Prostate gland (tissue), 2 donors: ENCODE data around the gene SYNJ2. TPM values are rescaled to one million over a fixed set of nuclear protein-coding genes. Genes with fewer than 3 reads are reported as not detected.

Experiments used
- DNase-seq: peaks from one replicate; pipeline ENCODE4 v3.0.0-alpha.2; 2019; ENCODE audit warnings: low spot score
- H3K27ac ChIP-seq, 2 donors: fragments of 200-600 bp; sonication (generic); 2 replicates each; pipeline ENCODE4 v1.5.1; 2017 to 2019
- H3K27me3 ChIP-seq: fragments of 200-600 bp; sonication (generic); replicated peaks from 2 replicates; pipeline ENCODE4 v1.5.1; 2019; ENCODE audit not compliant: insufficient read depth
- H3K36me3 ChIP-seq, 2 donors: fragments of 200-600 bp; sonication (generic); 1 replicate in 1 of 2; 2 replicates in 1 of 2; pipeline versions ENCODE4 v1.5.1 to v1.8.1; 2017 to 2019
- H3K4me1 ChIP-seq: fragments of 200-600 bp; sonication (generic); replicated peaks from 2 replicates; pipeline ENCODE4 v1.5.1; 2019
- H3K4me3 ChIP-seq, 2 donors: fragments of 200-600 bp; sonication (generic); 2 replicates each; pipeline ENCODE4 v1.5.1; 2017 to 2019
- H3K9me3 ChIP-seq: fragments of 200-600 bp; sonication (generic); 2 replicates; pipeline ENCODE4 v1.5.1; 2017
- POLR2A ChIP-seq: fragments of 450-650 bp; IDR thresholded peaks from one replicate; pipeline ENCODE4 v1.6.1; 2016; ENCODE audit warnings: antibody characterized with exemption, mild to moderate bottlenecking
- POLR2AphosphoS5 ChIP-seq: sonication (generic); formaldehyde crosslinking; IDR thresholded peaks from one replicate; pipeline ENCODE4 v1.6.1; 2017; ENCODE audit warnings: antibody characterized with exemption
- WGBS: methylation state at CpG from one replicate; pipeline ENCODE4 v1.1.5; 2018; 5-methylcytosine and 5-hydroxymethylcytosine counted together
- intact Hi-C: fragments of 100-400 bp; cut with DNase I; formaldehyde crosslinking; loops from one replicate; pipeline ENCODE4 v1.14.2; 2022
- total RNA-seq, 2 donors: library from RNA; depleted of rRNA; stranded (reverse); fragments of >200 nt; gene quantifications; one replicate each; pipeline ENCODE4 v1.1.0, GENCODE V29; 2016
- TF ChIP-seq, protein P1 (sequence below), 4 experiments: fragments of 200-600 bp in 2 of 4; fragments of 450-650 bp in 2 of 4; sonication (generic) in 2 of 4; IDR thresholded peaks; 1 replicate in 3 of 4; 2 replicates in 1 of 4; pipeline ENCODE4 v1.5.1; 2016 to 2019; ENCODE audit warnings: antibody characterized with exemption in 4 of 4, mild to moderate bottlenecking in 2 of 4, moderate library complexity in 2 of 4

Gene SYNJ2
- total RNA-seq, 2 donors from 2014 or later: 19.7 to 19.9 TPM

DNA sequence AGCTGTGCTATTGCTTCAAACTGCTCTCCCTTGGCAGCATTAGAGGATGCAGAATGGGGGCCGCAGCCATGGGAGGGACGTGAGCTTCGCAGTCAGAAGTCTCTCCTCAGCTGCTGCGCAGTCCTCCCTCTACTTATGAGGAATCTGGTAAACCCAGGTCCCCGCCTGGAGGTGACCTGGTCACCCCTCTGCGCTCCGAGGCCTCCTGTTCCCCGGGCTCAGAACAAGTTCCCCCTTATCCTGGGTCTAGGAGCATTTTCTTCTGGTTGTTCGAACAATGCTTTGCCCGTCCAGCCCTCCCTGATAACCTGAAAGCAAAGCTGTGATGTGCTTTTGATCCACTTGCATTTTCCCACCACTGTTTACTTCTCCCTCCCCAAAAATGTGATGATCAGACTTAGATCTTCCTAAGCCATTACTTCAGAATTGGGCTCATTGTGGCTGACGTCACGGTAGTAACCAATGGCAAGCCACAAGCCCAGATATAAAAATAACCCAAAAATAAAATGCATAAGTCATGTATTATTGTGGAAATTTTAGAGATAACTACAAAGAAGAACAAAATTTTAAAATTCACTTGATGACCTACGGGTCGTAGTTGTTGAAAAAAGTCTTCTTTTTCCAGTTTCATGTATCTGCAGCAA, 105.7 kb downstream of the SYNJ2 start:
- no peak overlapping the region for H3K27ac ChIP-seq
- peaks cover 0 to 4% of the 10 kb centered on the region in 2 donors for H3K36me3 ChIP-seq
- WGBS: 87% methylated on average over 14 of the region's 14 CpGs
- no peaks in the 10 kb centered on the region for H3K27me3 ChIP-seq
- intact Hi-C loops: no loop called here
- DNase-seq: no peak
- no peaks in the 10 kb centered on the region for H3K9me3 ChIP-seq
- H3K4me3 ChIP-seq: no peak overlapping the region
- TF ChIP-seq, protein P1, sequence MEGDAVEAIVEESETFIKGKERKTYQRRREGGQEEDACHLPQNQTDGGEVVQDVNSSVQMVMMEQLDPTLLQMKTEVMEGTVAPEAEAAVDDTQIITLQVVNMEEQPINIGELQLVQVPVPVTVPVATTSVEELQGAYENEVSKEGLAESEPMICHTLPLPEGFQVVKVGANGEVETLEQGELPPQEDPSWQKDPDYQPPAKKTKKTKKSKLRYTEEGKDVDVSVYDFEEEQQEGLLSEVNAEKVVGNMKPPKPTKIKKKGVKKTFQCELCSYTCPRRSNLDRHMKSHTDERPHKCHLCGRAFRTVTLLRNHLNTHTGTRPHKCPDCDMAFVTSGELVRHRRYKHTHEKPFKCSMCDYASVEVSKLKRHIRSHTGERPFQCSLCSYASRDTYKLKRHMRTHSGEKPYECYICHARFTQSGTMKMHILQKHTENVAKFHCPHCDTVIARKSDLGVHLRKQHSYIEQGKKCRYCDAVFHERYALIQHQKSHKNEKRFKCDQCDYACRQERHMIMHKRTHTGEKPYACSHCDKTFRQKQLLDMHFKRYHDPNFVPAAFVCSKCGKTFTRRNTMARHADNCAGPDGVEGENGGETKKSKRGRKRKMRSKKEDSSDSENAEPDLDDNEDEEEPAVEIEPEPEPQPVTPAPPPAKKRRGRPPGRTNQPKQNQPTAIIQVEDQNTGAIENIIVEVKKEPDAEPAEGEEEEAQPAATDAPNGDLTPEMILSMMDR (IDR thresholded peaks at IDR 0.05): no peak
- no peak for TF ChIP-seq POLR2A
- no peak for TF ChIP-seq POLR2AphosphoS5
- no peaks in the 10 kb centered on the region for H3K4me1 ChIP-seq

DNA sequence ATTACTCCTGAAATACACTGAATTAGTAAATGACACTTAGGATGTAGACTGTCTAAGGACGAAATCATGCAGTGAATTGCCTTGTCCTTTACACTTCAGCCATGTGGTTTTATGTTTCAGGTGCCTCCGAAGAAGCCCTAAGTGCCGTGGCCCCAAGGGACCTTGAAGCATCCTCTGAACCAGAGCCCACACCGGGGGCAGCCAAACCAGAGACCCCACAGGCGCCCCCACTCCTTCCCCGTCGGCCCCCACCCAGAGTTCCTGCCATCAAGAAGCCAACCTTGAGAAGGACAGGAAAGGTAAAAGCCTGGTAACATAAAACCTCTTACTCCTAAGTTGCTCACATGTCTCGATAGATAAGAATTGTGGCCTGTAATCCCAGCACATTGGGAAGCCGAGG, 111.1 kb downstream of the SYNJ2 start:
- intact Hi-C loops: no loop called here
- TF ChIP-seq, protein P1 (IDR thresholded peaks at IDR 0.05): no peak
- TF ChIP-seq POLR2A (no peak), POLR2AphosphoS5 (no peak)
- Histone ChIP-seq H3K4me3 (no peak overlapping the region), H3K4me1 (no peaks in the 10 kb centered on the region), H3K27ac (no peak overlapping the region), H3K27me3 (no peaks in the 10 kb centered on the region), H3K36me3 (no peaks in the 10 kb centered on the region), H3K9me3 (no peaks in the 10 kb centered on the region)
- 97% methylated on average over 9 of the region's 9 CpGs for WGBS
- no peak for DNase-seq

DNA sequence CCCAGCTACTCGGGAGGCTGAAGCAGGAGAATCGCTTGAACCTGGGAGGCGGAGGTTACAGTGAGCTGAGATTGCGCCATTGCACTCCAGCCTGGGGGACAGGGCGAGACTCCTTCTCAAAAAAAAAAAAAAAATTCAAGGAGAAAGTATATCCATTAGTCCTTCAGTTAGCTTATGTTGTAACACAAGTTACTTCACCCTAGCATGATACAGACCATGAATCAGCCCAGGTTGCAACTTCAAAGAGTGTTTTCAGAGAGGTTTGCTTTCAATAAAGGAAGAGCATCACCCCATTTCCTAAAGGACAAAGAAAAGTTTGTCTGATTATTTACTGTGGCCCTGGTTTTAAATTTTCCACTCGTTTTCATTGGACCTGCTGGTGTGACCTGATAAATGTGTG, 113.4 kb downstream of the SYNJ2 start:
- 93% methylated on average over 6 of the region's 6 CpGs for WGBS
- Histone ChIP-seq H3K27ac (no peak overlapping the region), H3K27me3 (no peaks in the 10 kb centered on the region), H3K9me3 (no peaks in the 10 kb centered on the region), H3K4me3 (no peak overlapping the region), H3K36me3 (no peaks in the 10 kb centered on the region), H3K4me1 (no peaks in the 10 kb centered on the region)
- no peak for TF ChIP-seq POLR2AphosphoS5
- TF ChIP-seq, protein P1 (IDR thresholded peaks at IDR 0.05): no peak
- TF ChIP-seq POLR2A: no peak
- intact Hi-C loops: no loop called here
- no peak for DNase-seq

DNA sequence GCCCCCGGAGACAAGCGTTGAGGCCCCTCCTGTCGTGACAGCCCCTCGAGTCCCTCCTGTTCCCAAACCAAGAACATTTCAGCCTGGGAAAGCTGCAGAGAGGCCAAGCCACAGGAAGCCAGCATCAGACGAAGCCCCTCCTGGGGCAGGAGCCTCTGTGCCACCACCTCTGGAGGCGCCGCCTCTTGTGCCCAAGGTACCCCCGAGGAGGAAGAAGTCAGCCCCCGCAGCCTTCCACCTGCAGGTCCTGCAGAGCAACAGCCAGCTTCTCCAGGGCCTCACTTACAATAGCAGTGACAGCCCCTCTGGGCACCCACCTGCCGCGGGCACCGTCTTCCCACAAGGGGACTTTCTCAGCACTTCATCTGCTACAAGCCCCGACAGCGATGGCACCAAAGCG, 114.0 kb downstream of the SYNJ2 start:
- Histone ChIP-seq H3K9me3 (no peaks in the 10 kb centered on the region), H3K4me3 (no peak overlapping the region), H3K27ac (no peak overlapping the region), H3K27me3 (no peaks in the 10 kb centered on the region), H3K4me1 (no peaks in the 10 kb centered on the region), H3K36me3 (no peaks in the 10 kb centered on the region)
- TF ChIP-seq POLR2A (no peak), POLR2AphosphoS5 (no peak)
- TF ChIP-seq, protein P1 (IDR thresholded peaks at IDR 0.05): no peak
- no peak for DNase-seq
- 95% methylated on average over 15 of the region's 15 CpGs for WGBS
- intact Hi-C loops: no loop called here

DNA sequence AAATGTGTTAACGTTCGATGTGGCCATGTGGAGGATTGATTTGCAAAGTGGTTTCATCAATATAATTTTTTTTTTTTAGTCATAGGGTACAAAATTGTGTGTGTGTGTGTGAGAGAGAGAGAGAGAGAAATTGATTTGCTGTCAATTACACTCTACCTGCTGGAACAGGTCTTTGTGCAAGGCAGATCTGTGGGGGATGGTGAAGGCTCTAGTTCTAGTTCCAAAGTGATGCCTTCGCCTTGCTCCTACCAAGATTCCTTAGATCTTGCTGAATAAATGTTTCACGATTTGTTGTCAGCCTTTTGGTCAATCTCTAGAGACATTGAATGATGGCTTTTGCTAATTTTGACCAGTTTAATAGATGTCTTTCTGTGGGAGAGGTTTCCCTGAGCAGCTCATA, 121.6 kb downstream of the SYNJ2 start:
- Histone ChIP-seq H3K4me1 (no peaks in the 10 kb centered on the region), H3K36me3 (no peaks in the 10 kb centered on the region), H3K9me3 (no peaks in the 10 kb centered on the region), H3K27ac (no peak overlapping the region), H3K27me3 (no peaks in the 10 kb centered on the region), H3K4me3 (no peak overlapping the region)
- WGBS: 93% methylated on average over 4 of the region's 4 CpGs
- TF ChIP-seq, protein P1 (IDR thresholded peaks at IDR 0.05): no peak
- intact Hi-C loops: no loop called here
- no peak for DNase-seq
